A549 (cell line): ENCODE measurements around the gene ARHGEF19.

Source experiments
- CBX2 ChIP-seq: fragments of 200-600 bp; sonication (generic); IDR thresholded peaks from 2 replicates; pipeline ENCODE4 v1.6.1; 2016; ENCODE audit warnings: low read depth, mild to moderate bottlenecking, borderline replicate concordance
- CEBPB ChIP-seq, 2 experiments: fragments of >200 bp in 1 of 2; sonication (Bioruptor Twin) in 1 of 2; formaldehyde crosslinking in 1 of 2; IDR thresholded peaks; 2 replicates each; pipeline ENCODE4 v1.6.1; 2012 to 2016
- CHD2 ChIP-seq: fragments of 150-350 bp; IDR thresholded peaks from 2 replicates; pipeline ENCODE4 v1.6.1; 2014; ENCODE audit warnings: low read length; ENCODE audit not compliant: partially characterized antibody
- CTCF ChIP-seq: fragments of >200 bp; sonication (Bioruptor Twin); formaldehyde crosslinking; IDR thresholded peaks from 3 replicates; pipeline ENCODE4 v1.5.1; 2016
- EP300 ChIP-seq, 2 experiments: fragments of >200 bp; sonication (Bioruptor Twin); formaldehyde crosslinking; IDR thresholded peaks; 2 replicates in 1 of 2; 3 replicates in 1 of 2; pipeline ENCODE4 v1.6.1; 2016 to 2017
- MAX ChIP-seq: IDR thresholded peaks from 2 replicates; pipeline ENCODE4 v1.6.1; 2012
- MYC ChIP-seq: IDR thresholded peaks from 2 replicates; pipeline ENCODE4 v1.6.1; 2012; ENCODE audit warnings: mild to moderate bottlenecking, inconsistent platforms, low read length, improper control_type of control experiment, borderline replicate concordance
- POLR2A ChIP-seq: IDR thresholded peaks from 2 replicates; pipeline ENCODE4 v1.6.1; 2012; ENCODE audit warnings: mild to moderate bottlenecking, low read length
- POLR2AphosphoS2 ChIP-seq: conservative IDR thresholded peaks from 2 replicates; pipeline ENCODE4 v1.6.1; 2012; ENCODE audit warnings: low read length, improper control_type of control experiment, inconsistent platforms
- RFX5 ChIP-seq: fragments of 450-650 bp; IDR thresholded peaks from 2 replicates; pipeline ENCODE4 v1.7.1; 2014; ENCODE audit warnings: antibody characterized with exemption, mild to moderate bottlenecking, moderate library complexity
- TP53 ChIP-seq: fragments of 250-450 bp; sonication (Bioruptor Pico); IDR thresholded peaks from 2 replicates; pipeline ENCODE4 v1.5.0; 2021; ENCODE audit warnings: mild to moderate bottlenecking, moderate library complexity
- USF2 ChIP-seq: fragments of 450-650 bp; IDR thresholded peaks from 2 replicates; pipeline ENCODE4 v1.6.1; 2014; ENCODE audit warnings: antibody characterized with exemption

GRCh38 chr1:16247441-16247840 is 35.0 kb upstream of the ARHGEF19 start:
- TF ChIP-seq RFX5 (no peak), CEBPB (IDR thresholded peaks at IDR 0.05) (no peak), POLR2A (no peak), CTCF (no peak), MAX (no peak), USF2 (no peak), CBX2 (no peak), TP53 (CRISPR knock-in tag) (no peak), POLR2AphosphoS2 (no peak), EP300 (IDR thresholded peaks at IDR 0.05) (no peak), CHD2 (no peak), MYC (no peak)
